Measurements from ENCODE around the gene KIAA0232. TPM values are rescaled to one million over a fixed set of nuclear protein-coding genes. Genes with fewer than 3 reads are reported as not detected.

The KIAA0232 gene
- total and polyA plus RNA-seq, 10 of the 15 experiments (the other 5 are each of a cell fraction or from before 2014, with no cell fraction given): 2.8 to 15.1 (median 10.8) TPM

DNA sequence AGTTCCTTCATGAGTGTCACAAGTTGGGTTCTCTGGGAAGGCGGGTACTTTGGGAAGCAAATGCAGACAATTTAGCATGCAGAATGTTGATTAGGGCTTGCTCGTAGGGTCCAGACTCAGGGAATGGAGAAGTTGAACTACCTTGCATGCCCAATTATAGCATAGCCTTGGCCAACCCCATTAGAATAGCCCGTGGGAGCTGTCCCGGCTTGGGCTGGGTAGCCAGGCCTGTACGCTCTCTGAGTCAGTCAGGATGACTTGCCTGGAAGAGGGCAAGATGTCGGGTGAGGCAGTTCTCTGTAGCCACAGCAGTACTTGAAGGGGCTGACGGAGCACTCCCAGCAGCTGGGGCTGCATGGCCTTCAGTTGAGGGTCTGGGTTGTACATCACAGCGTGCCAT, 19.5 kb downstream of the KIAA0232 start:
- no peaks in the 10 kb centered on the region for H3K4me1 ChIP-seq (ENCODE audit: control insufficient read depth, insufficient read depth, low read length)
- 98% methylated on average over 8 of the region's 8 CpGs for WGBS (ENCODE audit: insufficient coverage, insufficient replicate concordance, low lambda C conversion rate, missing lambda C conversion rate)
- no peak overlapping the region for H3K27ac ChIP-seq (ENCODE audit: control insufficient read depth, insufficient read depth)
- POLR2A ChIA-PET: no interaction called here
- no peaks in the 10 kb centered on the region for H3K36me3 ChIP-seq (ENCODE audit: control insufficient read depth in 2 of 2, insufficient read depth in 2 of 2, low read length in 1 of 2)
- TF ChIP-seq SMAD1 (IDR thresholded peaks at IDR 0.05; ENCODE audit: low read depth, partially characterized antibody) (no peak), NRF1 (conservative IDR thresholded peaks at IDR 0.05; ENCODE audit: low read depth, low read length) (no peak), NFYA (IDR thresholded peaks at IDR 0.05; ENCODE audit: borderline replicate concordance, low read depth, low read length) (no peak)
- TF ChIP-seq, protein P1, sequence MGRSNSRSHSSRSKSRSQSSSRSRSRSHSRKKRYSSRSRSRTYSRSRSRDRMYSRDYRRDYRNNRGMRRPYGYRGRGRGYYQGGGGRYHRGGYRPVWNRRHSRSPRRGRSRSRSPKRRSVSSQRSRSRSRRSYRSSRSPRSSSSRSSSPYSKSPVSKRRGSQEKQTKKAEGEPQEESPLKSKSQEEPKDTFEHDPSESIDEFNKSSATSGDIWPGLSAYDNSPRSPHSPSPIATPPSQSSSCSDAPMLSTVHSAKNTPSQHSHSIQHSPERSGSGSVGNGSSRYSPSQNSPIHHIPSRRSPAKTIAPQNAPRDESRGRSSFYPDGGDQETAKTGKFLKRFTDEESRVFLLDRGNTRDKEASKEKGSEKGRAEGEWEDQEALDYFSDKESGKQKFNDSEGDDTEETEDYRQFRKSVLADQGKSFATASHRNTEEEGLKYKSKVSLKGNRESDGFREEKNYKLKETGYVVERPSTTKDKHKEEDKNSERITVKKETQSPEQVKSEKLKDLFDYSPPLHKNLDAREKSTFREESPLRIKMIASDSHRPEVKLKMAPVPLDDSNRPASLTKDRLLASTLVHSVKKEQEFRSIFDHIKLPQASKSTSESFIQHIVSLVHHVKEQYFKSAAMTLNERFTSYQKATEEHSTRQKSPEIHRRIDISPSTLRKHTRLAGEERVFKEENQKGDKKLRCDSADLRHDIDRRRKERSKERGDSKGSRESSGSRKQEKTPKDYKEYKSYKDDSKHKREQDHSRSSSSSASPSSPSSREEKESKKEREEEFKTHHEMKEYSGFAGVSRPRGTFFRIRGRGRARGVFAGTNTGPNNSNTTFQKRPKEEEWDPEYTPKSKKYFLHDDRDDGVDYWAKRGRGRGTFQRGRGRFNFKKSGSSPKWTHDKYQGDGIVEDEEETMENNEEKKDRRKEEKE (IDR thresholded peaks at IDR 0.05): no peak
- CTCF ChIA-PET: interaction anchor here (0.8 kb wide), 1 partner anchor 83 kb away, joined by 3 read pairs; no protein-coding TSS in a partner anchor
- SMC1A ChIA-PET (ENCODE audit: uncharacterized antibody, unreplicated experiment): no interaction called here
- no peaks in the 10 kb centered on the region for H4K20me1 ChIP-seq (ENCODE audit: control insufficient read depth, insufficient read depth)
- H3K79me2 ChIP-seq (ENCODE audit: control insufficient read depth, insufficient read depth, low read length): peaks cover 11% of the 10 kb centered on the region
- BruUV-seq (replicated peaks): no TSS peak
- RAD21 ChIA-PET (ENCODE audit: unreplicated experiment): no interaction called here
- no peak overlapping the region for H2AFZ ChIP-seq (ENCODE audit: control insufficient read depth, low read depth, low read length)
- in situ Hi-C loops (cut with MboI) (no loop called here), intact Hi-C loops (cut with micrococcal nuclease; ENCODE audit: unreplicated experiment) (no loop called here)
- ATAC-seq (no peak), FAIRE-seq (no peak), DNase-seq (ENCODE audit: low read depth, low spot score) (no peak)
- H3K27me3 ChIP-seq (replicated peaks in 1 of 2; ENCODE audit: control insufficient read depth in 2 of 2, insufficient read depth in 2 of 2, low read length in 1 of 2): no peaks in the 10 kb centered on the region
- H3K4me3 ChIP-seq: no peak overlapping the region
- H3K9ac ChIP-seq (ENCODE audit: control insufficient read depth, insufficient read depth, low read length): no peak overlapping the region
- no peak overlapping the region for H3K4me2 ChIP-seq (ENCODE audit: control insufficient read depth, insufficient read depth)
- H3K9me3 ChIP-seq (replicated peaks; ENCODE audit: control insufficient read depth, insufficient read depth, low read length): no peaks in the 10 kb centered on the region

DNA sequence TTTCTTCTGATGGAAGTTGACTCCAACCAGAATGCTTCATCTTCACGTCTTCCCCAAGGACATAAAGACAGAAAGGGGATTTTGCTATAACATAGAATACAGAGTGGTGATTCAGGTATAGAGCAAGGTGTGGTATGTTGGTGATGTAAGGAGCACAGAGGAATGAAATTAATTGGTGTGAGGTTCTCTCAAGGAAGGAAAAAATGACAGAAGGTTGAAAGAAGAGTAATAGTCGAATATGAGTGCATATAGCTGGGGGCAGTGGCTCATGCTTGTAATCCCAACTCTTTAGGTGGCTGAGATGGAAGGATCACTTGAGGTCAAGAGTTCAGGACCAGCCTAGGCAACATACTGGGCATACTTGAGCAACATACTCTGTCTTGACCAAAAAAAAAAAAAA, 20.1 kb downstream of the KIAA0232 start:
- Histone ChIP-seq H3K79me2 (ENCODE audit: control insufficient read depth, insufficient read depth, low read length) (peaks cover 9% of the 10 kb centered on the region), H4K20me1 (ENCODE audit: control insufficient read depth, insufficient read depth) (no peaks in the 10 kb centered on the region), H3K4me2 (ENCODE audit: control insufficient read depth, insufficient read depth) (no peak overlapping the region), H2AFZ (ENCODE audit: control insufficient read depth, low read depth, low read length) (no peak overlapping the region), H3K27me3 (replicated peaks in 1 of 2; ENCODE audit: control insufficient read depth in 2 of 2, insufficient read depth in 2 of 2, low read length in 1 of 2) (no peaks in the 10 kb centered on the region), H3K4me3 (no peak overlapping the region), H3K9me3 (replicated peaks; ENCODE audit: control insufficient read depth, insufficient read depth, low read length) (no peaks in the 10 kb centered on the region), H3K9ac (ENCODE audit: control insufficient read depth, insufficient read depth, low read length) (no peak overlapping the region), H3K36me3 (ENCODE audit: control insufficient read depth in 2 of 2, insufficient read depth in 2 of 2, low read length in 1 of 2) (no peaks in the 10 kb centered on the region), H3K27ac (ENCODE audit: control insufficient read depth, insufficient read depth) (no peak overlapping the region), H3K4me1 (ENCODE audit: control insufficient read depth, insufficient read depth, low read length) (no peaks in the 10 kb centered on the region)
- TF ChIP-seq, protein P2, sequence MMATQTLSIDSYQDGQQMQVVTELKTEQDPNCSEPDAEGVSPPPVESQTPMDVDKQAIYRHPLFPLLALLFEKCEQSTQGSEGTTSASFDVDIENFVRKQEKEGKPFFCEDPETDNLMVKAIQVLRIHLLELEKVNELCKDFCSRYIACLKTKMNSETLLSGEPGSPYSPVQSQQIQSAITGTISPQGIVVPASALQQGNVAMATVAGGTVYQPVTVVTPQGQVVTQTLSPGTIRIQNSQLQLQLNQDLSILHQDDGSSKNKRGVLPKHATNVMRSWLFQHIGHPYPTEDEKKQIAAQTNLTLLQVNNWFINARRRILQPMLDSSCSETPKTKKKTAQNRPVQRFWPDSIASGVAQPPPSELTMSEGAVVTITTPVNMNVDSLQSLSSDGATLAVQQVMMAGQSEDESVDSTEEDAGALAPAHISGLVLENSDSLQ (IDR thresholded peaks at IDR 0.05): no peak
- TF ChIP-seq ZNF217 (IDR thresholded peaks at IDR 0.05): no peak
- in situ Hi-C loops (cut with MboI) (no loop called here), intact Hi-C loops (cut with micrococcal nuclease; ENCODE audit: unreplicated experiment) (no loop called here)
- CTCF ChIA-PET: interaction anchor here (0.8 to 1.3 kb wide), 2 partner anchors 18 to 85 kb away, joined by 3 to 4 read pairs; no protein-coding TSS in a partner anchor
- ATAC-seq: no peak
- SMC1A ChIA-PET (ENCODE audit: uncharacterized antibody, unreplicated experiment): interaction anchor here (0.8 to 1.7 kb wide), 2 partner anchors 36 to 54 kb away, joined by 3 read pairs; no protein-coding TSS in a partner anchor
- POLR2A ChIA-PET: no interaction called here
- 97% methylated on average over 2 of the region's 2 CpGs for WGBS (ENCODE audit: insufficient coverage, insufficient replicate concordance, low lambda C conversion rate, missing lambda C conversion rate)
- BruUV-seq (replicated peaks): no TSS peak
- DNase-seq (ENCODE audit: low read depth, low spot score): no peak
- RAD21 ChIA-PET (ENCODE audit: unreplicated experiment): no interaction called here
- FAIRE-seq: no peak

Data from GM12878 (cell line).